ENCODE data around the gene VWA7. TPM values are rescaled to one million over a fixed set of nuclear protein-coding genes. Genes with fewer than 3 reads are reported as not detected.
"Not testable (repeated sequence)": the region's sequence is repeated elsewhere in the genome, so short reads cannot be mapped to it uniquely, and the experiment has no call there.

The VWA7 gene
- total RNA-seq, 1 donor from 2014 or later: 0.74 TPM

DNA sequence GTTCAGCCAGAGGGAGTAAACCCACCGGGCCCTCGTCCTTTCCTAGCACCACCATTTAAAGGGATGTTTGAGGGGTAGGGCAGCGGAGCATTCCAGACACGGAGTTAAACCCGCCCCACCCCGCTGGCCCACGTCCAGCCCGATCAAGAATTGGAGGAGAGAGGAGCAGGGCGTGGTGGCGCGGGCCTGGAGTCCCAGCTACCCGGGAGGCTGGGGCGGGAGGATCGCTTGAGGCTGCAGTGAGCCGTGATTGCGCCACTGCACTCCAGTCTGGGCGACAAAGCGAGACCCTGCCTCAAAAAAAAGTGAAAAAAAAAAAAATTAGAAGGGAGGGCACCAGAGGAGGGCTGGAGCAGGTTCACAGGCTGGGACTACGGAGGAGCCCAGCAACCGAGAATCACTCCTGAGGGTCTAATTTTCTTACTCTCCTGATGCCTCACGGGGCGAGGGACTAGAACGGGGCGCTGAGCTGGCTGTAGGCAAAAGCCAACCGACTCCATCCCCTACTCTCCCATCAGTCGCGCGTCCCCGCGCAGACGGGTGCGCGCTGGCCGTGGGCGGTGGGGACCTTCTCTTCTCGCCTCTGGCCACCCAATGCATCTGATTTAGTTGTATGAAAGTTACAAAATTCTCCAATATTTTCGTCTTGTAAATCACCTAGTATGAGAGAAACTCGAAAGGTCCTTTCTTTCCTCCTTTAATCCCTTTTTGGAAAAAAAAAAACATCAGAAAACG, 44.3 kb upstream of the VWA7 start:
- H3K4me1 ChIP-seq: peaks cover 83% of the 10 kb centered on the region
- intact Hi-C loops (cut with DNase I): no loop called here
- peak overlapping the region; percentile 100 for H3K27ac ChIP-seq
- H3K27me3 ChIP-seq: no peaks in the 10 kb centered on the region
- no peaks in the 10 kb centered on the region for H3K36me3 ChIP-seq
- H3K9me3 ChIP-seq: no peaks in the 10 kb centered on the region
- DNase-seq (ENCODE audit: extremely low spot score in 2 of 2): no peak
- TF ChIP-seq CTCF (IDR thresholded peaks at IDR 0.05) (no peak), POLR2AphosphoS5 (IDR thresholded peaks at IDR 0.05; ENCODE audit: insufficient read depth in 1 of 2, low read depth in 1 of 2) (peak in 1 of 2 donors; percentile 86), POLR2A (IDR thresholded peaks at IDR 0.05) (peak in 1 of 2 donors; percentile 50)
- peak overlapping the region; percentile 50 to 54 for H3K4me3 ChIP-seq

- peak overlapping the region; percentile 100 for H3K27ac ChIP-seq
- H3K4me3 ChIP-seq; H3K9me3 ChIP-seq; H3K27me3 ChIP-seq; H3K36me3 ChIP-seq; intact Hi-C loops (cut with DNase I); DNase-seq (ENCODE audit: extremely low spot score in 2 of 2): not testable (repeated sequence)
- H3K4me1 ChIP-seq: peaks cover 72% of the 10 kb centered on the region
Measured at GRCh38 chr6:31820399-31820798, 43.3 kb upstream of the VWA7 start.

GRCh38 chr6:31819871-31820299, 42.8 kb upstream of the VWA7 start:
- H3K27ac ChIP-seq: peak overlapping the region; percentile 100
- intact Hi-C loops (cut with DNase I): no loop called here
- H3K9me3 ChIP-seq: no peaks in the 10 kb centered on the region
- no peak for DNase-seq (ENCODE audit: extremely low spot score in 2 of 2)
- peaks cover 67% of the 10 kb centered on the region for H3K4me1 ChIP-seq
- H3K27me3 ChIP-seq: no peaks in the 10 kb centered on the region
- H3K4me3 ChIP-seq: peak overlapping the region in 1 of 2 donors; percentile 3
- H3K36me3 ChIP-seq: no peaks in the 10 kb centered on the region
- TF ChIP-seq POLR2A (IDR thresholded peaks at IDR 0.05) (no peak), CTCF (IDR thresholded peaks at IDR 0.05) (no peak), POLR2AphosphoS5 (IDR thresholded peaks at IDR 0.05; ENCODE audit: insufficient read depth in 1 of 2, low read depth in 1 of 2) (no peak)

DNA sequence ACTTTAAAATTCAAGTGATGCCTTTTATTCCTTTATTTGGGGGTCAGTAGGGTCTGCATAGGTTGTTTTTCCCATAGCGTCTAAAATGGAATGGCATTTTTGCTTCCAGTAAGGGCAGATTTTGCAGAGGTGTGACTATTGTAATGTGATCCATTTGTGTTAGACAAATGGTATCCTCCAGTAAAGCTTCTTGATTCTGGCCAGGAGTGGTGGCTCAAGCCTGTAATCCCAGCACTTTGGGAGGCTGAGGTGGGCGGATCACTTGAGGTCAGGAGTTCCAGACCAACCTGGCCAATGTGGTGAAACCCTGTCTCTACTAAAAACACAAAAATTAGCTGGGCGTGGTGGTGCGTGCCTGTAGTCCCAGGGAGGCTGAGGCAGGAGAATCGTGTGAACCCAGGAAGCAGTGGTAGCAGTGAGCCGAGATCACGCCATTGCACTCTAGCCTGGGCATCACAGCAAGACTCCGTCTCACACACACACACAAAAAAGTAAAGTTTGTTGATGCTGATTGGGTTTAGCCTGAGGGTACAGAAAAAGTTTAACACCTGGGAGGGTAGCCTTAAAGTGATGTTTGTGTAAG, 40.9 kb upstream of the VWA7 start:
- H3K9me3 ChIP-seq; H3K36me3 ChIP-seq; intact Hi-C loops (cut with DNase I); H3K27me3 ChIP-seq; DNase-seq (ENCODE audit: extremely low spot score in 2 of 2): not testable (repeated sequence)
- peak; percentile 8 to 31 for TF ChIP-seq POLR2AphosphoS5 (IDR thresholded peaks at IDR 0.05; ENCODE audit: insufficient read depth in 1 of 2, low read depth in 1 of 2)
- Histone ChIP-seq H3K4me1 (peaks cover 60% of the 10 kb centered on the region), H3K27ac (peak overlapping the region; percentile 100), H3K4me3 (peak overlapping the region; percentile 12 to 46)

DNA sequence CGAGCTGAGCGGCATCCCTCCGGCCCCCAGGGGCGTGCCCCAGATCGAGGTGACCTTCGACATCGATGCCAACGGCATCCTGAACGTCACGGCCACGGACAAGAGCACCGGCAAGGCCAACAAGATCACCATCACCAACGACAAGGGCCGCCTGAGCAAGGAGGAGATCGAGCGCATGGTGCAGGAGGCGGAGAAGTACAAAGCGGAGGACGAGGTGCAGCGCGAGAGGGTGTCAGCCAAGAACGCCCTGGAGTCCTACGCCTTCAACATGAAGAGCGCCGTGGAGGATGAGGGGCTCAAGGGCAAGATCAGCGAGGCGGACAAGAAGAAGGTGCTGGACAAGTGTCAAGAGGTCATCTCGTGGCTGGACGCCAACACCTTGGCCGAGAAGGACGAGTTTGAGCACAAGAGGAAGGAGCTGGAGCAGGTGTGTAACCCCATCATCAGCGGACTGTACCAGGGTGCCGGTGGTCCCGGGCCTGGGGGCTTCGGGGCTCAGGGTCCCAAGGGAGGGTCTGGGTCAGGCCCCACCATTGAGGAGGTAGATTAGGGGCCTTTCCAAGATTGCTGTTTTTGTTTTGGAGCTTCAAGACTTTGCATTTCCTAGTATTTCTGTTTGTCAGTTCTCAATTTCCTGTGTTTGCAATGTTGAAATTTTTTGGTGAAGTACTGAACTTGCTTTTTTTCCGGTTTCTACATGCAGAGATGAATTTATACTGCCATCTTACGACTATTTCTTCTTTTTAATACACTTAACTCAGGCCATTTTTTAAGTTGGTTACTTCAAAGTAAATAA, 40.2 kb upstream of the VWA7 start:
- Histone ChIP-seq H3K4me1 (peaks cover 58% of the 10 kb centered on the region), H3K27ac (peak overlapping the region; percentile 100), H3K4me3 (peak overlapping the region; percentile 12 to 46)
- H3K27me3 ChIP-seq; intact Hi-C loops (cut with DNase I); H3K9me3 ChIP-seq; H3K36me3 ChIP-seq; DNase-seq (ENCODE audit: extremely low spot score in 2 of 2): not testable (repeated sequence)
- peak; percentile 72 to 94 for TF ChIP-seq POLR2AphosphoS5 (IDR thresholded peaks at IDR 0.05; ENCODE audit: insufficient read depth in 1 of 2, low read depth in 1 of 2)

DNA sequence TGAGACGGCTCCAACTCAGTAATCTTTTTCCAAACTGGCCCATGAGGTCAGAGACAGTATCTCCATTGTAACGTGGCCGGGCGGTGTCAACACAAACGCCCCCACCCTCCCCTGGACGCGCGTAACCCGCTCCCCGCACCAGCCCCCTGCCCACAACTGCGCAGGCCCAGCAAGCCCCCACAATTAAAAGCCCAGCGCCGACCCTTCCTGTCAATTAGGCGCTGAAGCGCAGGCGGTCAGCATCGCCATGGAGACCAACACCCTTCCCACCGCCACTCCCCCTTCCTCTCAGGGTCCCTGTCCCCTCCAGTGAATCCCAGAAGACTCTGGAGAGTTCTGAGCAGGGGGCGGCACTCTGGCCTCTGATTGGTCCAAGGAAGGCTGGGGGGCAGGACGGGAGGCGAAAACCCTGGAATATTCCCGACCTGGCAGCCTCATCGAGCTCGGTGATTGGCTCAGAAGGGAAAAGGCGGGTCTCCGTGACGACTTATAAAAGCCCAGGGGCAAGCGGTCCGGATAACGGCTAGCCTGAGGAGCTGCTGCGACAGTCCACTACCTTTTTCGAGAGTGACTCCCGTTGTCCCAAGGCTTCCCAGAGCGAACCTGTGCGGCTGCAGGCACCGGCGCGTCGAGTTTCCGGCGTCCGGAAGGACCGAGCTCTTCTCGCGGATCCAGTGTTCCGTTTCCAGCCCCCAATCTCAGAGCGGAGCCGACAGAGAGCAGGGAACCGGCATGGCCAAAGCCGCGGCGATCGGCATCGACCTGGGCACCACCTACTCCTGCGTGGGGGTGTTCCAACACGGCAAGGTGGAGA, 38.1 kb upstream of the VWA7 start, which contains the start of the genes HSPA1A and HSPA1L:
Gene HSPA1A, plus strand, starts transcription at position 519 of the 814 bp plus-strand sequence. Its CDS starts 214 bp downstream, at position 733.
Gene HSPA1L, minus strand, starts transcription at position 259 of the 814 bp plus-strand sequence. CDS start 3,311 bp downstream, outside the sequence.
- peaks cover 43% of the 10 kb centered on the region for H3K4me1 ChIP-seq
- H3K27ac ChIP-seq: peak within 1 kb of the TSS; percentile 100
- peak; percentile 100 for TF ChIP-seq POLR2A (IDR thresholded peaks at IDR 0.05)
- no peak for TF ChIP-seq CTCF (IDR thresholded peaks at IDR 0.05)
- TF ChIP-seq POLR2AphosphoS5 (IDR thresholded peaks at IDR 0.05; ENCODE audit: insufficient read depth in 1 of 2, low read depth in 1 of 2): peak; percentile 100
- peak within 1 kb of the TSS; percentile 59 to 73 for H3K4me3 ChIP-seq
- intact Hi-C loops (cut with DNase I): no loop called here
- H3K9me3 ChIP-seq: no peaks in the 10 kb centered on the region
- peak in 1 of 2 donors; percentile 99 for DNase-seq (ENCODE audit: extremely low spot score in 2 of 2)
- no peaks in the 10 kb centered on the region for H3K36me3 ChIP-seq
- H3K27me3 ChIP-seq: no peaks in the 10 kb centered on the region
